ENCODE measurements around the gene SRSF7. TPM values are rescaled to one million over a fixed set of nuclear protein-coding genes. Genes with fewer than 3 reads are reported as not detected.
"Not testable (repeated sequence)": the region's sequence is repeated elsewhere in the genome, so short reads cannot be mapped to it uniquely, and the experiment has no call there.

SRSF7 gene
- total RNA-seq, 3 donors from 2014 or later = 82.6 to 135 (median 116) TPM

- Histone ChIP-seq H3K9me3 (no peaks in the 10 kb centered on the region), H3K4me3 (no peak overlapping the region), H3K27me3 (no peaks in the 10 kb centered on the region), H3K27ac (no peak overlapping the region), H3K4me1 (no peaks in the 10 kb centered on the region), H3K36me3 (no peaks in the 10 kb centered on the region)
- TF ChIP-seq POLR2AphosphoS5 (IDR thresholded peaks at IDR 0.05) (no peak), CTCF (IDR thresholded peaks at IDR 0.05) (no peak), POLR2A (IDR thresholded peaks at IDR 0.05) (no peak)
- intact Hi-C loops (cut with DNase I; ENCODE audit: low total_unique reads) = no loop called here
- peak in 1 of 2 donors; percentile 17 for DNase-seq (ENCODE audit: low spot score in 2 of 2)
Measured at GRCh38 chr2:38722271-38723061, 28.7 kb downstream of the SRSF7 start.

GRCh38 chr2:38720613-38721241 is 30.4 kb downstream of the SRSF7 start:
- peak overlapping the region; percentile 48 to 52 for H3K27ac ChIP-seq
- no peaks in the 10 kb centered on the region for H3K36me3 ChIP-seq
- H3K27me3 ChIP-seq = no peaks in the 10 kb centered on the region
- no peaks in the 10 kb centered on the region for H3K9me3 ChIP-seq
- H3K4me3 ChIP-seq = no peak overlapping the region
- DNase-seq (ENCODE audit: low spot score in 2 of 2) = peak; percentile 73 to 93
- peak in 2 of 3 donors; percentile 62 to 70 for TF ChIP-seq POLR2AphosphoS5 (IDR thresholded peaks at IDR 0.05)
- TF ChIP-seq POLR2A (IDR thresholded peaks at IDR 0.05) = no peak
- no peak for TF ChIP-seq CTCF (IDR thresholded peaks at IDR 0.05)
- no peaks in the 10 kb centered on the region for H3K4me1 ChIP-seq
- intact Hi-C loops (cut with DNase I; ENCODE audit: low total_unique reads) = no loop called here

- H3K4me1 ChIP-seq = no peaks in the 10 kb centered on the region
- peak in 1 of 2 donors; percentile 12 for DNase-seq (ENCODE audit: low spot score in 2 of 2)
- H3K9me3 ChIP-seq = no peaks in the 10 kb centered on the region
- H3K4me3 ChIP-seq = no peak overlapping the region
- no peak overlapping the region for H3K27ac ChIP-seq
- no peaks in the 10 kb centered on the region for H3K27me3 ChIP-seq
- TF ChIP-seq POLR2AphosphoS5 (IDR thresholded peaks at IDR 0.05) (no peak), POLR2A (IDR thresholded peaks at IDR 0.05) (no peak), CTCF (IDR thresholded peaks at IDR 0.05) (no peak)
- intact Hi-C loops (cut with DNase I; ENCODE audit: low total_unique reads) = no loop called here
- H3K36me3 ChIP-seq = no peaks in the 10 kb centered on the region
Measured at GRCh38 chr2:38719706-38720105, 31.5 kb downstream of the SRSF7 start.

- Histone ChIP-seq H3K27me3 (no peaks in the 10 kb centered on the region), H3K36me3 (no peaks in the 10 kb centered on the region), H3K27ac (no peak overlapping the region), H3K9me3 (no peaks in the 10 kb centered on the region), H3K4me1 (no peaks in the 10 kb centered on the region), H3K4me3 (no peak overlapping the region)
- DNase-seq (ENCODE audit: low spot score in 2 of 2) = no peak
- no peak for TF ChIP-seq CTCF (IDR thresholded peaks at IDR 0.05)
- TF ChIP-seq POLR2A (IDR thresholded peaks at IDR 0.05) = no peak
- TF ChIP-seq POLR2AphosphoS5 (IDR thresholded peaks at IDR 0.05) = no peak
- intact Hi-C loops (cut with DNase I; ENCODE audit: low total_unique reads) = no loop called here
Measured at GRCh38 chr2:38718601-38719000, 32.6 kb downstream of the SRSF7 start.

- Histone ChIP-seq H3K27ac (no peak overlapping the region), H3K9me3 (no peaks in the 10 kb centered on the region), H3K27me3 (no peaks in the 10 kb centered on the region), H3K4me3 (no peak overlapping the region), H3K4me1 (no peaks in the 10 kb centered on the region), H3K36me3 (no peaks in the 10 kb centered on the region)
- no peak for DNase-seq (ENCODE audit: low spot score in 2 of 2)
- intact Hi-C loops (cut with DNase I; ENCODE audit: low total_unique reads) = no loop called here
- TF ChIP-seq POLR2AphosphoS5 (IDR thresholded peaks at IDR 0.05) = no peak
- TF ChIP-seq CTCF (IDR thresholded peaks at IDR 0.05) = no peak
- no peak for TF ChIP-seq POLR2A (IDR thresholded peaks at IDR 0.05)
Measured at GRCh38 chr2:38716185-38716584, 35.0 kb downstream of the SRSF7 start.

- H3K27ac ChIP-seq; H3K36me3 ChIP-seq; DNase-seq (ENCODE audit: low spot score in 2 of 2); H3K4me1 ChIP-seq; H3K4me3 ChIP-seq; intact Hi-C loops (cut with DNase I; ENCODE audit: low total_unique reads); H3K9me3 ChIP-seq; H3K27me3 ChIP-seq: not testable (repeated sequence)
Measured at GRCh38 chr2:38714941-38715340, 36.2 kb downstream of the SRSF7 start.
